HepG2 (cell line): ENCODE data around the gene ZNF324B. TPM values are rescaled to one million over a fixed set of nuclear protein-coding genes. Genes with fewer than 3 reads are reported as not detected.
A peak's percentile ranks its signal among the peaks of the same experiment; 100 is the strongest.

ENCODE experiments used
- ATAD3A ChIP-seq: sonication (generic); formaldehyde crosslinking; IDR thresholded peaks from 2 replicates; pipeline ENCODE4 v1.4.0; 2020; ENCODE audit warnings: missing genetic modification reagents
- FOXC1 ChIP-seq: sonication (generic); formaldehyde crosslinking; IDR thresholded peaks from 2 replicates; pipeline ENCODE4 v1.8.0; 2022; ENCODE audit warnings: mild to moderate bottlenecking, missing genetic modification reagents, borderline replicate concordance
- GLI4 ChIP-seq: sonication (generic); formaldehyde crosslinking; IDR thresholded peaks from 2 replicates; pipeline ENCODE4 v1.5.1; 2020; ENCODE audit warnings: missing genetic modification reagents, mild to moderate bottlenecking, moderate library complexity, borderline replicate concordance
- KLF11 ChIP-seq: IDR thresholded peaks from 2 replicates; pipeline ENCODE4 v1.6.1; 2016; ENCODE audit warnings: missing compliant biosample characterization
- KLF6 ChIP-seq: IDR thresholded peaks from 2 replicates; pipeline ENCODE4 v1.8.0; 2016; ENCODE audit warnings: missing biosample characterization, missing genetic modification reagents
- MYNN ChIP-seq: sonication (generic); formaldehyde crosslinking; IDR thresholded peaks from 2 replicates; pipeline ENCODE4 v1.4.0; 2020; ENCODE audit warnings: mild to moderate bottlenecking, low read depth, missing genetic modification reagents
- MZF1 ChIP-seq: sonication (generic); formaldehyde crosslinking; IDR thresholded peaks from 2 replicates; pipeline ENCODE4 v1.8.1; 2023; ENCODE audit warnings: mild to moderate bottlenecking, missing genetic modification reagents, borderline replicate concordance
- NFE2L2 ChIP-seq: fragments of 150-350 bp; IDR thresholded peaks from 2 replicates; pipeline ENCODE4 v1.6.1; 2014; ENCODE audit warnings: low read length
- REL ChIP-seq: sonication (generic); formaldehyde crosslinking; conservative IDR thresholded peaks from 2 replicates; pipeline ENCODE4 v1.8.0; 2022; ENCODE audit warnings: mild to moderate bottlenecking, missing genetic modification reagents, moderate library complexity
- RNF2 ChIP-seq: fragments of 450-650 bp; conservative IDR thresholded peaks from 2 replicates; pipeline ENCODE4 v1.6.1; 2016; ENCODE audit warnings: low read depth
- ZBTB44 ChIP-seq: sonication (generic); formaldehyde crosslinking; IDR thresholded peaks from 2 replicates; pipeline ENCODE4 v1.4.0; 2020; ENCODE audit warnings: missing genetic modification reagents
- ZMYM2 ChIP-seq: sonication (generic); formaldehyde crosslinking; IDR thresholded peaks from 2 replicates; pipeline ENCODE4 v1.8.0; 2022; ENCODE audit warnings: mild to moderate bottlenecking, missing genetic modification reagents
- ZNF142 ChIP-seq: sonication (generic); formaldehyde crosslinking; IDR thresholded peaks from 2 replicates; pipeline ENCODE4 v1.4.0; 2020; ENCODE audit warnings: missing genetic modification reagents
- ZNF260 ChIP-seq: sonication (generic); formaldehyde crosslinking; IDR thresholded peaks from 2 replicates; pipeline ENCODE4 v1.4.0; 2020; ENCODE audit warnings: missing genetic modification reagents, low read depth, mild to moderate bottlenecking, borderline replicate concordance
- ZNF556 ChIP-seq: sonication (generic); formaldehyde crosslinking; IDR thresholded peaks from 2 replicates; pipeline ENCODE4 v1.4.0; 2020; ENCODE audit warnings: mild to moderate bottlenecking, missing genetic modification reagents, borderline replicate concordance
- ZNF576 ChIP-seq: sonication (generic); formaldehyde crosslinking; IDR thresholded peaks from 2 replicates; pipeline ENCODE4 v1.4.0; 2020; ENCODE audit warnings: mild to moderate bottlenecking, missing genetic modification reagents
- ZNF710 ChIP-seq: sonication (generic); formaldehyde crosslinking; IDR thresholded peaks from 2 replicates; pipeline ENCODE4 v1.5.0; 2020; ENCODE audit warnings: mild to moderate bottlenecking, missing genetic modification reagents, borderline replicate concordance
- polyA plus RNA-seq, 8 experiments: library from polyadenylated mRNA; depleted of rRNA in 3 of 8; stranded (reverse) in 7 of 8; unstranded in 1 of 8; fragments of >200 nt; fragmentation: Illumina TruSeq in 4 of 8; extraction: Trizol in 4 of 8; gene quantifications; 2 replicates each; pipeline versions ENCODE4 v1.2.1 to v1.2.3, GENCODE V29; 2011 to 2016; ENCODE audit warnings: low read depth in 4 of 8, missing spikeins in 1 of 8, mixed read lengths in 1 of 8; ENCODE audit not compliant: insufficient read depth in 1 of 8
- total RNA-seq, 5 experiments: library from RNA; depleted of rRNA; stranded (reverse); fragments of >200 nt; fragmentation: Illumina TruSeq; extraction: Trizol; gene quantifications; 2 replicates each; pipeline ENCODE4 v1.2.3, GENCODE V29; 2016; ENCODE audit warnings: low read depth in 1 of 5
- TF ChIP-seq, protein P1 (sequence below): sonication (generic); formaldehyde crosslinking; IDR thresholded peaks from 2 replicates; pipeline ENCODE4 v1.9.0; 2021; ENCODE audit warnings: missing genetic modification reagents, borderline replicate concordance

The ZNF324B gene
- total and polyA plus RNA-seq, 2 of the 13 experiments (the other 11 are each of a cell fraction or from before 2014, with no cell fraction given) = 0.53 to 3.0 TPM

GRCh38 chr19:58407658-58408151 is 43.7 kb upstream of the ZNF324B start (continued):
- TF ChIP-seq ZNF142 (no peak), ZNF710 (CRISPR knock-in tag) (no peak), ZNF260 (CRISPR knock-in tag) (no peak), KLF11 (no peak), RNF2 (no peak), ZNF556 (CRISPR knock-in tag) (no peak), FOXC1 (CRISPR knock-in tag) (peak; percentile 11; the same call in 1 of the 2 replicates), REL (CRISPR knock-in tag) (no peak), ZMYM2 (CRISPR knock-in tag) (0 out of 2 replicates have a peak, but pooled peaks have one; percentile 17), MZF1 (CRISPR knock-in tag) (no peak), MYNN (CRISPR knock-in tag) (no peak), ZNF576 (CRISPR knock-in tag) (no peak), KLF6 (no peak), GLI4 (CRISPR knock-in tag) (no peak), ZBTB44 (CRISPR knock-in tag) (no peak), ATAD3A (no peak), NFE2L2 (no peak)
- TF ChIP-seq, protein P1, sequence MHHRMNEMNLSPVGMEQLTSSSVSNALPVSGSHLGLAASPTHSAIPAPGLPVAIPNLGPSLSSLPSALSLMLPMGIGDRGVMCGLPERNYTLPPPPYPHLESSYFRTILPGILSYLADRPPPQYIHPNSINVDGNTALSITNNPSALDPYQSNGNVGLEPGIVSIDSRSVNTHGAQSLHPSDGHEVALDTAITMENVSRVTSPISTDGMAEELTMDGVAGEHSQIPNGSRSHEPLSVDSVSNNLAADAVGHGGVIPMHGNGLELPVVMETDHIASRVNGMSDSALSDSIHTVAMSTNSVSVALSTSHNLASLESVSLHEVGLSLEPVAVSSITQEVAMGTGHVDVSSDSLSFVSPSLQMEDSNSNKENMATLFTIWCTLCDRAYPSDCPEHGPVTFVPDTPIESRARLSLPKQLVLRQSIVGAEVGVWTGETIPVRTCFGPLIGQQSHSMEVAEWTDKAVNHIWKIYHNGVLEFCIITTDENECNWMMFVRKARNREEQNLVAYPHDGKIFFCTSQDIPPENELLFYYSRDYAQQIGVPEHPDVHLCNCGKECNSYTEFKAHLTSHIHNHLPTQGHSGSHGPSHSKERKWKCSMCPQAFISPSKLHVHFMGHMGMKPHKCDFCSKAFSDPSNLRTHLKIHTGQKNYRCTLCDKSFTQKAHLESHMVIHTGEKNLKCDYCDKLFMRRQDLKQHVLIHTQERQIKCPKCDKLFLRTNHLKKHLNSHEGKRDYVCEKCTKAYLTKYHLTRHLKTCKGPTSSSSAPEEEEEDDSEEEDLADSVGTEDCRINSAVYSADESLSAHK (CRISPR knock-in tag) = no peak
